ENCODE results near the gene ITM2C.

GRCh38 chr2:230821991-230822520 lies 42.7 kb upstream of the ITM2C start:
- TF ChIP-seq, protein P1, sequence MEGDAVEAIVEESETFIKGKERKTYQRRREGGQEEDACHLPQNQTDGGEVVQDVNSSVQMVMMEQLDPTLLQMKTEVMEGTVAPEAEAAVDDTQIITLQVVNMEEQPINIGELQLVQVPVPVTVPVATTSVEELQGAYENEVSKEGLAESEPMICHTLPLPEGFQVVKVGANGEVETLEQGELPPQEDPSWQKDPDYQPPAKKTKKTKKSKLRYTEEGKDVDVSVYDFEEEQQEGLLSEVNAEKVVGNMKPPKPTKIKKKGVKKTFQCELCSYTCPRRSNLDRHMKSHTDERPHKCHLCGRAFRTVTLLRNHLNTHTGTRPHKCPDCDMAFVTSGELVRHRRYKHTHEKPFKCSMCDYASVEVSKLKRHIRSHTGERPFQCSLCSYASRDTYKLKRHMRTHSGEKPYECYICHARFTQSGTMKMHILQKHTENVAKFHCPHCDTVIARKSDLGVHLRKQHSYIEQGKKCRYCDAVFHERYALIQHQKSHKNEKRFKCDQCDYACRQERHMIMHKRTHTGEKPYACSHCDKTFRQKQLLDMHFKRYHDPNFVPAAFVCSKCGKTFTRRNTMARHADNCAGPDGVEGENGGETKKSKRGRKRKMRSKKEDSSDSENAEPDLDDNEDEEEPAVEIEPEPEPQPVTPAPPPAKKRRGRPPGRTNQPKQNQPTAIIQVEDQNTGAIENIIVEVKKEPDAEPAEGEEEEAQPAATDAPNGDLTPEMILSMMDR (IDR thresholded peaks at IDR 0.05), result no peak
- TF ChIP-seq POLR2A (IDR thresholded peaks at IDR 0.05), result no peak
- no peak for TF ChIP-seq POLR2AphosphoS5 (IDR thresholded peaks at IDR 0.05)

Measured in stomach (tissue), 4 donors.